PC-9 (cell line): Measurements from ENCODE around the gene TMEM11. TPM values are rescaled to one million over a fixed set of nuclear protein-coding genes. Genes with fewer than 3 reads are reported as not detected.
A peak's percentile ranks its signal among the peaks of the same experiment; 100 is the strongest.

Experiments
- BruUV-seq: library from RNA; stranded (reverse); fragments of 400-500 nt; replicated peaks from 2 replicates; lab custom pipeline; 2021; lab: Mats Ljungman, UMichigan
- CTCF ChIA-PET: fragments of 300-600 bp; sonication (Branson Sonifier 250); formaldehyde crosslinking; loops from one replicate; lab custom pipeline; 2022; ENCODE audit warnings: antibody characterized with exemption; lab: Charles Lee
- POLR2A ChIA-PET: fragments of 300-600 bp; sonication (Branson Sonifier 250); formaldehyde crosslinking; loops from one replicate; lab custom pipeline; 2022; ENCODE audit warnings: antibody characterized with exemption; ENCODE audit not compliant: unreplicated experiment; lab: Charles Lee
- DNase-seq, 2 experiments: peaks; one replicate each; pipeline versions ENCODE4 v3.0.0 to v3.0.0-alpha.2; 2015 to 2022; ENCODE audit warnings: mixed read lengths in 1 of 2
- H2AFZ ChIP-seq: fragments of 200-600 bp; sonication (generic); 2 replicates; pipeline ENCODE4 v1.8.1; 2017; ENCODE audit warnings: antibody characterized with exemption
- H3F3A ChIP-seq: fragments of 200-600 bp; sonication (generic); 2 replicates; pipeline ENCODE4 v1.8.1; 2017; ENCODE audit warnings: antibody characterized with exemption, mild to moderate bottlenecking, low read depth; ENCODE audit not compliant: insufficient read depth
- H3K27ac ChIP-seq: fragments of 200-600 bp; sonication (generic); 2 replicates; pipeline ENCODE4 v1.6.1; 2016; ENCODE audit warnings: mixed run types
- H3K27me3 ChIP-seq: fragments of 200-600 bp; sonication (generic); 2 replicates; pipeline ENCODE4 v1.6.1; 2016; ENCODE audit warnings: low read depth, mixed run types; ENCODE audit not compliant: insufficient read depth
- H3K36me3 ChIP-seq: fragments of 200-600 bp; sonication (generic); 2 replicates; pipeline ENCODE4 v1.6.1; 2016; ENCODE audit warnings: low read depth, mixed run types
- H3K4me1 ChIP-seq: fragments of 200-600 bp; sonication (generic); replicated peaks from 2 replicates; pipeline ENCODE4 v1.6.1; 2016; ENCODE audit warnings: mixed run types; ENCODE audit not compliant: insufficient read depth
- H3K4me2 ChIP-seq: fragments of 200-600 bp; sonication (generic); 2 replicates; pipeline ENCODE4 v1.6.1; 2017; ENCODE audit warnings: mixed run types
- H3K4me3 ChIP-seq: fragments of 200-600 bp; sonication (generic); 2 replicates; pipeline ENCODE4 v1.6.1; 2016; ENCODE audit warnings: mixed run types
- H3K79me2 ChIP-seq: fragments of 200-600 bp; sonication (generic); 2 replicates; pipeline ENCODE4 v1.6.1; 2017; ENCODE audit warnings: low read depth, mixed run types
- H3K9me2 ChIP-seq: fragments of 200-600 bp; sonication (generic); 2 replicates; pipeline ENCODE4 v1.8.1; 2017; ENCODE audit warnings: mild to moderate bottlenecking; ENCODE audit not compliant: insufficient read depth
- H3K9me3 ChIP-seq: fragments of 200-600 bp; sonication (generic); 2 replicates; pipeline ENCODE4 v1.8.1; 2016; ENCODE audit warnings: low read depth; ENCODE audit not compliant: insufficient read depth
- H4K20me1 ChIP-seq: fragments of 200-600 bp; sonication (generic); 2 replicates; pipeline ENCODE4 v1.8.1; 2017; ENCODE audit not compliant: insufficient read depth
- EZH2 ChIP-seq: fragments of 200-600 bp; sonication (generic); IDR thresholded peaks from 2 replicates; pipeline ENCODE4 v1.8.0; 2017; ENCODE audit warnings: antibody characterized with exemption, low read depth
- intact Hi-C: fragments of 100-400 bp; cut with micrococcal nuclease; formaldehyde crosslinking; loops from one replicate; pipeline ENCODE4 v1.10.0; 2022; ENCODE audit not compliant: unreplicated experiment
- total RNA-seq: library from RNA; stranded (reverse); gene quantifications from 2 replicates; pipeline ENCODE4 v1.2.3, GENCODE V29; 2021
- TF ChIP-seq, protein P1 (sequence below): fragments of 200-600 bp; sonication (generic); conservative IDR thresholded peaks from 2 replicates; pipeline ENCODE4 v1.6.1; 2017; ENCODE audit warnings: mixed run types, antibody characterized with exemption, mild to moderate bottlenecking, moderate library complexity

The TMEM11 gene
- total RNA-seq, 1 experiment from 2014 or later: 37.6 TPM

DNA sequence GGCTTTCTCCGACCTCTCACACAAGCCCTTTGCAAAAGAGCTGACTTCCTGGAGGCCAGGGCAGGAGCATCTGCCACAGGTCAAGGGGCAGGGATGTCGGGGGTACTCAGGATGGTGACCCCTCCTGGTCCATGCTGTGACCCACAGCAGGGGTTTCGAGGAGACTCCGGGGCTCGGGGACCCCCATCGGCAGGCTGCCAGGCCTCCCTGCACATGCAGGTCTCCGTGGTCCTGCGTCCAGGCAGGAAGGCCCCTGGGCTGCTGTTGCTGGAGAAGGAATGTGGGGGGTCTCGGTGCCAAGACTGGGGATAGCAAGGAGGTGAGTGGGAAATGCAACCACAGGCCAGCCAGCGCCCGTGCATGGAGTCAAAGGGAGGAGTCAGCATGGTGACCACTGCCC is 27.6 kb upstream of the TMEM11 start:
- POLR2A ChIA-PET: no interaction called here
- H3K79me2 ChIP-seq: no peaks in the 10 kb centered on the region
- H3K9me2 ChIP-seq: no peaks in the 10 kb centered on the region
- CTCF ChIA-PET: no interaction called here
- H3K36me3 ChIP-seq: no peaks in the 10 kb centered on the region
- no peak overlapping the region for H3K4me2 ChIP-seq
- H2AFZ ChIP-seq: no peak overlapping the region
- intact Hi-C loops: no loop called here
- H3K27ac ChIP-seq: no peak overlapping the region
- no peaks in the 10 kb centered on the region for H3F3A ChIP-seq
- no peaks in the 10 kb centered on the region for H3K4me1 ChIP-seq
- no peak overlapping the region for H3K4me3 ChIP-seq
- BruUV-seq: no TSS peak
- H4K20me1 ChIP-seq: no peaks in the 10 kb centered on the region
- DNase-seq: no peak
- no peaks in the 10 kb centered on the region for H3K9me3 ChIP-seq
- TF ChIP-seq EZH2: no peak
- TF ChIP-seq, protein P1, sequence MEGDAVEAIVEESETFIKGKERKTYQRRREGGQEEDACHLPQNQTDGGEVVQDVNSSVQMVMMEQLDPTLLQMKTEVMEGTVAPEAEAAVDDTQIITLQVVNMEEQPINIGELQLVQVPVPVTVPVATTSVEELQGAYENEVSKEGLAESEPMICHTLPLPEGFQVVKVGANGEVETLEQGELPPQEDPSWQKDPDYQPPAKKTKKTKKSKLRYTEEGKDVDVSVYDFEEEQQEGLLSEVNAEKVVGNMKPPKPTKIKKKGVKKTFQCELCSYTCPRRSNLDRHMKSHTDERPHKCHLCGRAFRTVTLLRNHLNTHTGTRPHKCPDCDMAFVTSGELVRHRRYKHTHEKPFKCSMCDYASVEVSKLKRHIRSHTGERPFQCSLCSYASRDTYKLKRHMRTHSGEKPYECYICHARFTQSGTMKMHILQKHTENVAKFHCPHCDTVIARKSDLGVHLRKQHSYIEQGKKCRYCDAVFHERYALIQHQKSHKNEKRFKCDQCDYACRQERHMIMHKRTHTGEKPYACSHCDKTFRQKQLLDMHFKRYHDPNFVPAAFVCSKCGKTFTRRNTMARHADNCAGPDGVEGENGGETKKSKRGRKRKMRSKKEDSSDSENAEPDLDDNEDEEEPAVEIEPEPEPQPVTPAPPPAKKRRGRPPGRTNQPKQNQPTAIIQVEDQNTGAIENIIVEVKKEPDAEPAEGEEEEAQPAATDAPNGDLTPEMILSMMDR: no peak
- no peaks in the 10 kb centered on the region for H3K27me3 ChIP-seq

DNA sequence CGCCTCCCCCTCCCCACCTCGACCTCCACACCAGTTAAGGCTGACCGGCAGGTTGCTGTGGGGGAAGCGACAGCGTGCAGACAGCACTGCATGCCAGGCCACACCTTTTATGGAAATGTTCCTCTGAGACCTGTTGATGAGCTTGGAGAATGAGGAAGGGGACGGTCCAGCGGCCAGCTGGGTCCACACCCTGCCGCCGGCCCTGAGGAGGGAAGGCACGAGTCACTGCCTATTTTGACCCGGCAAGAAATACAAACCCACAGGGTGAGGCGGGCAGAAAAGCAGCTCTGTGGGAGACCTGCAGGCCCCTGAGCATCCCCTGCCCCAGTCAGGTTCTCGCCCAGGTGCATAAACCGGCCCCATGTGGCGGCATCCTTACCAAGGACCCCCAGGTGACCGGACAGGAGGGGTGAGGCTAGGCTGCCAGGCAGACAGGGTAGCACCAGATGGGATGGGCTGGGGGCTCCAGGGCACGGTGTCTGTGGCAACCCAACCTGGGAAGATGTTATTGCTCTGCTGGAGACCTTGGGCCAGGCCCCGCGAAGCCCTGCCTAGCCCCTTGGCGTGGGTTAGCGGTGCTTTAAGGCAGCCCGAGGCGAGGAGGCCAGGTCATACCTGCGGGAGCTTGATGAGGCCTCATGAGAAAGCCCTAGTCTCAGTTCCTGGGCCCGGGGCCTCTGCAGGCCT is 26.6 kb upstream of the TMEM11 start:
- TF ChIP-seq, protein P1: no peak
- no peak for TF ChIP-seq EZH2
- POLR2A ChIA-PET: interaction anchor here (0.6 to 0.9 kb wide), 2 partner anchors 92 to 111 kb away, joined by 4 read pairs; no protein-coding TSS in a partner anchor
- no peaks in the 10 kb centered on the region for H3K79me2 ChIP-seq
- no peak overlapping the region for H2AFZ ChIP-seq
- intact Hi-C loops: no loop called here
- H3K4me1 ChIP-seq: no peaks in the 10 kb centered on the region
- BruUV-seq: no TSS peak
- H3K9me3 ChIP-seq: no peaks in the 10 kb centered on the region
- H3K36me3 ChIP-seq: no peaks in the 10 kb centered on the region
- H4K20me1 ChIP-seq: no peaks in the 10 kb centered on the region
- H3K4me3 ChIP-seq: no peak overlapping the region
- no peak overlapping the region for H3K4me2 ChIP-seq
- no peaks in the 10 kb centered on the region for H3K9me2 ChIP-seq
- no peaks in the 10 kb centered on the region for H3K27me3 ChIP-seq
- no peaks in the 10 kb centered on the region for H3F3A ChIP-seq
- CTCF ChIA-PET: interaction anchor here (0.6 kb wide), 1 partner anchor 252 kb away, joined by 3 read pairs; no protein-coding TSS in a partner anchor
- H3K27ac ChIP-seq: no peak overlapping the region
- no peak for DNase-seq

- ChIA-PET POLR2A (interaction anchor here (0.6 to 0.9 kb wide), 2 partner anchors 91 to 110 kb away, joined by 4 read pairs; no protein-coding TSS in a partner anchor), CTCF (no interaction called here)
- Histone ChIP-seq H2AFZ (no peak overlapping the region), H3K9me3 (no peaks in the 10 kb centered on the region), H3K4me1 (no peaks in the 10 kb centered on the region), H3K36me3 (no peaks in the 10 kb centered on the region), H3K9me2 (no peaks in the 10 kb centered on the region), H3K4me3 (no peak overlapping the region), H3K27ac (no peak overlapping the region), H4K20me1 (no peaks in the 10 kb centered on the region), H3K79me2 (no peaks in the 10 kb centered on the region), H3K4me2 (no peak overlapping the region), H3F3A (no peaks in the 10 kb centered on the region), H3K27me3 (no peaks in the 10 kb centered on the region)
- intact Hi-C loops: no loop called here
- no TSS peak for BruUV-seq
- DNase-seq: no peak
- TF ChIP-seq, protein P1: peak; percentile 70
- no peak for TF ChIP-seq EZH2
Measured at GRCh38 chr17:21239680-21240368, 25.9 kb upstream of the TMEM11 start.
